Endothelial cell of umbilical vein (primary cell): ENCODE results near the gene HEXIM2. TPM values are rescaled to one million over a fixed set of nuclear protein-coding genes. Genes with fewer than 3 reads are reported as not detected.
A peak's percentile ranks its signal among the peaks of the same experiment; 100 is the strongest.

ENCODE experiments used
- BruUV-seq: library from RNA; stranded (reverse); fragments of 400-500 nt; replicated peaks from 2 replicates; lab custom pipeline; 2021; lab: Mats Ljungman, UMichigan
- CTCF ChIA-PET: fragments of 300-600, 350-600 bp; sonication (Branson Sonifier 250); formaldehyde crosslinking; loops from one replicate; lab custom pipeline; 2021; ENCODE audit warnings: antibody characterized with exemption, inconsistent platforms; lab: Charles Lee
- POLR2A ChIA-PET: fragments of 300-600, 350-600 bp; sonication (Branson Sonifier 250); formaldehyde crosslinking; loops from one replicate; lab custom pipeline; 2021; ENCODE audit warnings: antibody characterized with exemption, inconsistent platforms; lab: Charles Lee
- DNase-seq: peaks from one replicate; pipeline ENCODE4 v3.0.0-alpha.2; 2011; ENCODE audit warnings: low read depth, low spot score
- FAIRE-seq: peaks from 2 replicates; lab custom pipeline; 2011; peaks lifted over from hg19 to GRCh38; lab: Jason Lieb, UNC
- H2AFZ ChIP-seq: 2 replicates; pipeline ENCODE4 v1.6.0; 2012; ENCODE audit warnings: low read depth, low read length, control low read depth, inconsistent platforms
- H3K27ac ChIP-seq: 2 replicates; pipeline ENCODE4 v1.5.1; 2011; ENCODE audit warnings: low read depth, mild to moderate bottlenecking, control low read depth, low read length, moderate library complexity; ENCODE audit not compliant: insufficient read depth
- H3K27me3 ChIP-seq, 2 experiments: 2 replicates each; pipeline versions ENCODE4 v1.6.0 to v1.6.1; 2011; ENCODE audit warnings: low read length in 2 of 2, mixed read lengths in 1 of 2; ENCODE audit not compliant: control insufficient read depth in 2 of 2, insufficient read depth in 2 of 2
- H3K36me3 ChIP-seq, 2 experiments: 2 replicates in 1 of 2; 3 replicates in 1 of 2; pipeline ENCODE4 v1.5.1; 2011; ENCODE audit warnings: low read length in 2 of 2, mild to moderate bottlenecking in 1 of 2, moderate library complexity in 1 of 2; ENCODE audit not compliant: control insufficient read depth in 2 of 2, insufficient read depth in 2 of 2; ENCODE audit errors: extremely low read depth in 1 of 2
- H3K4me1 ChIP-seq: 3 replicates; pipeline ENCODE4 v1.5.1; 2011; ENCODE audit warnings: mild to moderate bottlenecking, low read length; ENCODE audit not compliant: control insufficient read depth, insufficient read depth; ENCODE audit errors: extremely low read depth
- H3K4me2 ChIP-seq: 2 replicates; pipeline ENCODE4 v1.6.1; 2011; ENCODE audit warnings: low read length, control low read depth, mixed read lengths; ENCODE audit not compliant: insufficient read depth
- H3K4me3 ChIP-seq, 3 experiments: fragments of 200-600 bp in 1 of 3; sonication (generic), shearing (Covaris generic) in 1 of 3; replicated peaks in 1 of 3; 2 replicates each; pipeline ENCODE4 v1.5.1; 2011 to 2016; ENCODE audit warnings: control low read depth in 3 of 3, low read length in 3 of 3, mild to moderate bottlenecking in 2 of 3, inconsistent platforms in 1 of 3, low read depth in 1 of 3, moderate library complexity in 1 of 3; ENCODE audit not compliant: insufficient read depth in 1 of 3
- H3K79me2 ChIP-seq: 2 replicates; pipeline ENCODE4 v1.6.0; 2012; ENCODE audit warnings: low read length, inconsistent platforms; ENCODE audit not compliant: control insufficient read depth, insufficient read depth
- H3K9ac ChIP-seq: replicated peaks from 2 replicates; pipeline ENCODE3; 2011; ENCODE audit warnings: low read length, control low read depth; ENCODE audit not compliant: insufficient read depth; ENCODE audit errors: extremely low read depth
- H3K9me1 ChIP-seq: replicated peaks from 3 replicates; pipeline ENCODE4 v1.6.0; 2011; ENCODE audit warnings: mild to moderate bottlenecking, low read length; ENCODE audit not compliant: control insufficient read depth, insufficient read depth; ENCODE audit errors: extremely low read depth
- H3K9me3 ChIP-seq: replicated peaks from 2 replicates; pipeline ENCODE4 v1.5.1; 2012; ENCODE audit warnings: low read length, inconsistent platforms; ENCODE audit not compliant: control insufficient read depth, insufficient read depth
- H4K20me1 ChIP-seq: replicated peaks from 2 replicates; pipeline ENCODE3; 2011; ENCODE audit warnings: mild to moderate bottlenecking, low read length; ENCODE audit not compliant: control insufficient read depth, insufficient read depth; ENCODE audit errors: extremely low read depth
- CTCF ChIP-seq, 2 donors: IDR thresholded peaks; 1 replicate in 1 of 2; 2 replicates in 1 of 2; pipeline ENCODE4 v1.5.1; 2011; ENCODE audit warnings: low read length in 2 of 2, mild to moderate bottlenecking in 2 of 2, moderate library complexity in 2 of 2, control low read depth in 1 of 2, inconsistent platforms in 1 of 2, low read depth in 1 of 2; ENCODE audit not compliant: insufficient read depth in 1 of 2; ENCODE audit errors: extremely low read depth in 1 of 2
- EZH2 ChIP-seq: IDR thresholded peaks from 2 replicates; pipeline ENCODE4 v1.6.1; 2012; ENCODE audit warnings: borderline replicate concordance, low read depth, mild to moderate bottlenecking, moderate library complexity, low read length, inconsistent platforms; ENCODE audit not compliant: severe bottlenecking
- FOS ChIP-seq: IDR thresholded peaks from 2 replicates; pipeline ENCODE4 v1.6.1; 2011; ENCODE audit warnings: mild to moderate bottlenecking, low read length, moderate library complexity, borderline replicate concordance; ENCODE audit not compliant: insufficient read depth
- GATA2 ChIP-seq: IDR thresholded peaks from 2 replicates; pipeline ENCODE4 v1.7.0; 2011; ENCODE audit warnings: low read depth, mild to moderate bottlenecking, moderate library complexity, mixed read lengths, low read length; ENCODE audit not compliant: insufficient read length, insufficient read depth
- JUN ChIP-seq: IDR thresholded peaks from 2 replicates; pipeline ENCODE4 v1.6.1; 2011; ENCODE audit warnings: borderline replicate concordance, low read depth; ENCODE audit not compliant: insufficient read length, insufficient read depth
- MAX ChIP-seq: IDR thresholded peaks from 2 replicates; pipeline ENCODE4 v1.6.1; 2011; ENCODE audit not compliant: insufficient read depth, insufficient read length
- MYC ChIP-seq: IDR thresholded peaks from one replicate; pipeline ENCODE4 v1.6.1; 2011; ENCODE audit warnings: mild to moderate bottlenecking, low read depth, low read length
- POLR2A ChIP-seq: IDR thresholded peaks from 2 replicates; pipeline ENCODE4 v1.6.1; 2012; ENCODE audit warnings: low read depth, mild to moderate bottlenecking, control low read depth, low read length
- dilution Hi-C: fragments of 300-500 bp; cut with MboI; formaldehyde crosslinking; loops from one replicate; pipeline ENCODE4 v1.15.0; 2019; ENCODE audit warnings: low sequenced_read_pairs; ENCODE audit not compliant: extremely low pct_ligation_motif_present
- intact Hi-C: fragments of 100-400 bp; cut with micrococcal nuclease; formaldehyde crosslinking; loops from one replicate; pipeline ENCODE4 v1.10.0; 2022
- polyA plus RNA-seq, 4 experiments: library from polyadenylated mRNA; depleted of rRNA in 3 of 4; stranded (reverse) in 3 of 4; unstranded in 1 of 4; fragments of >200 nt; gene quantifications; 2 replicates each; pipeline versions ENCODE4 v1.2.1 to v1.2.3, GENCODE V29; 2011 to 2012; ENCODE audit warnings: missing spikeins in 1 of 4
- total RNA-seq: library from RNA; stranded (reverse); gene quantifications from 2 replicates; pipeline ENCODE4 v1.2.3, GENCODE V29; 2021

The HEXIM2 gene
- total and polyA plus RNA-seq, 2 donors (not counting 3 experiments of a cell fraction or from before 2014, with no cell fraction given): 2.9 to 3.8 TPM

- POLR2A ChIA-PET: interaction anchor here (1.0 to 1.7 kb wide), 4 partner anchors 10 to 61 kb away, joined by 6 to 58 read pairs (median 9); partner anchors contain the start of genes HEXIM1 and HEXIM2
- peak overlapping the region; percentile 3 to 69 (median 53) for H3K4me3 ChIP-seq
- no peaks in the 10 kb centered on the region for H4K20me1 ChIP-seq
- H3K27me3 ChIP-seq: no peaks in the 10 kb centered on the region
- CTCF ChIA-PET: interaction anchor here (0.5 to 6.4 kb wide), 94 partner anchors 11 to 1356 kb away, joined by 3 to 476 read pairs (median 5); partner anchors contain the start of genes C1QL1, CFAP97D1, DCAKD and EFTUD2
- no peak for FAIRE-seq
- peak overlapping the region; percentile 79 for H3K4me2 ChIP-seq
- peak overlapping the region; percentile 14 for H3K27ac ChIP-seq
- H3K9ac ChIP-seq: peak overlapping the region; percentile 22
- peaks cover 1% of the 10 kb centered on the region for H3K79me2 ChIP-seq
- peak overlapping the region; percentile 77 for H2AFZ ChIP-seq
- no peaks in the 10 kb centered on the region for H3K9me1 ChIP-seq
- no peak for DNase-seq
- intact Hi-C loops: loop anchor here (1.0 kb wide), 4 partner anchors 12 to 99 kb away; partner anchors contain the start of genes HEXIM1 and HEXIM2
- H3K9me3 ChIP-seq: no peaks in the 10 kb centered on the region
- H3K36me3 ChIP-seq: no peaks in the 10 kb centered on the region
- peaks cover 16% of the 10 kb centered on the region for H3K4me1 ChIP-seq
- no TSS peak for BruUV-seq
- TF ChIP-seq POLR2A: no peak
- no peak for TF ChIP-seq EZH2
- TF ChIP-seq CTCF (IDR thresholded peaks at IDR 0.05; ENCODE audit: extremely low read depth in 1 of 2, insufficient read depth in 1 of 2, low read depth in 1 of 2, low read length in 2 of 2): no peak
- no peak for TF ChIP-seq FOS
- TF ChIP-seq MYC: no peak
- no peak for TF ChIP-seq JUN
- TF ChIP-seq GATA2: no peak
- no peak for TF ChIP-seq MAX
- dilution Hi-C loops: no loop called here
Measured at GRCh38 chr17:45135978-45136791, 25.5 kb upstream of the HEXIM2 start.
